Measurements from ENCODE around the gene GABRB1.

The GABRB1 gene

DNA sequence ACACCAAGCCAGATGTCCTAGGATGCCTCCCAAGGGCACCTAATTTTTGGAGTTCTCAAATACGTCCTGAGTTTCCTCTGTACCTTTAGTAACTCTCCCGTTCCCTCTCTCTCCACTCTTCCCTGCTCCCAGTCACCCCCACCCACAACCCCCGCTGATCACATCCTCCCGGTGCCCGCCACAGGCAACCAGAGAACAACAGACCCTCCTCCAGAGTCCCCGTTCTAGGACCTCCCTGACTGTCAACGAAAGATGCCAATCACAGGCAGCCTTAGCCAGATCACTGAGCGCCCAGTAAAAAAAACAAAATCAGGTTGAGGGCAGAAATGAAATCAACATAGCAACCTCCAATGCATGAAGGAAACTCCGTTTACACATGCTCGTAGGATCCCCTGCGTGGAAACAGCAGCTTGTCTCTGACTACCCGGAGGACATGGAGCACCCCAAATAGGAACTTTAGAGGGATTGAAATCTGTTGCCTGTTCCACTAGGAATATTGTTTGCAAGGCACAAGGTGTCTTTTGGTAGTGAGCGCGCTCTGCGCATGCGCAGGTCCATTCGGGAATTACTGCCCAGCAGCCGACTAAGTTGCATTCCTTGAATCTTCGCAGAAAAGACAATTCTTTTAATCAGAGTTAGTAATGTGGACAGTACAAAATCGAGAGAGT lies at the start of gene GABRB1:
Gene GABRB1, plus strand, starts transcription at position 557 of the 668 bp plus-strand sequence.
- no peaks in the 10 kb centered on the region for H3K36me3 ChIP-seq (replicated peaks; ENCODE audit: insufficient read depth, low read length)
- H3K4me1 ChIP-seq (ENCODE audit: low read length), result 0 out of 2 replicates have a peak, but pooled peaks cover 4% of the 10 kb centered on the region
- no peaks in the 10 kb centered on the region for H3K27me3 ChIP-seq (replicated peaks; ENCODE audit: insufficient read depth, low read length)
- no peaks in the 10 kb centered on the region for H3K9me2 ChIP-seq (replicated peaks; ENCODE audit: insufficient read depth, low read length)
- H3K9me3 ChIP-seq (replicated peaks; ENCODE audit: insufficient read depth, low read length), result no peaks in the 10 kb centered on the region
- H3K79me2 ChIP-seq (ENCODE audit: low read length), result no peaks in the 10 kb centered on the region
- TF ChIP-seq EZH2phosphoT487 (IDR thresholded peaks at IDR 0.05; ENCODE audit: low read length) (no peak), EZH2 (optimal IDR thresholded peaks at IDR 0.05; ENCODE audit: low read depth, low read length) (no peak), CTCF (IDR thresholded peaks at IDR 0.05; ENCODE audit: low read length) (no peak)
- peak; percentile 28 for DNase-seq
- H3K27ac ChIP-seq (ENCODE audit: low read length), result no peak within 1 kb of the TSS
- peak within 1 kb of the TSS; percentile 96 for H2AFZ ChIP-seq (ENCODE audit: low read length)
- H3K9ac ChIP-seq (ENCODE audit: low read length), result peak within 1 kb of the TSS; percentile 37; the same call in 1 of the 2 replicates
- peak within 1 kb of the TSS; percentile 85 for H3K4me3 ChIP-seq (ENCODE audit: low read length)
- peak within 1 kb of the TSS; percentile 92 for H3K4me2 ChIP-seq (ENCODE audit: low read depth, low read length)
- no peaks in the 10 kb centered on the region for H4K20me1 ChIP-seq (ENCODE audit: insufficient read depth, low read length)
- no peaks in the 10 kb centered on the region for H3F3A ChIP-seq (ENCODE audit: insufficient read depth, low read length)

DNA sequence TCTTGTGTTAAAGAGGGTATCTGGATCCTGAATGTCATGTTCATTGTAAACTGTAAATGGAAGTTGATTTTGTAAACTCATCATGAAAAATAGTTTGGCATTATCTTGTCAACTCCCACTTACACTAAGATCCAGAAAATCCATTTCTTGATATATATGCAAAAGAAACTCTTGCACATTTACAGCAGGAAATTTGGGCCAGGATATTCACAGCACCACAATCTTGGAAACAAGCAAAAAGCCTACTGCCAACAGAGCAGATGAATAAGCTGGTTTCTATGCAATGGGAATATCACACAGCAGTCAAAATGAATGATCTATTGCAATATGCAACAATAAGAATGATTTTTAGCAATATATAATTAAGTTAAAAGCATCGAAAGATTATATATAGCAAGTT lies 46.6 kb upstream of the GABRB1 start:
- Histone ChIP-seq H3K9ac (ENCODE audit: low read length) (no peak overlapping the region), H3K27ac (ENCODE audit: low read length) (no peak overlapping the region), H3K9me2 (replicated peaks; ENCODE audit: insufficient read depth, low read length) (no peaks in the 10 kb centered on the region), H3K9me3 (replicated peaks; ENCODE audit: insufficient read depth, low read length) (no peaks in the 10 kb centered on the region), H3K4me3 (ENCODE audit: low read length) (no peak overlapping the region), H3K4me1 (ENCODE audit: low read length) (no peaks in the 10 kb centered on the region), H3F3A (ENCODE audit: insufficient read depth, low read length) (no peaks in the 10 kb centered on the region), H3K4me2 (ENCODE audit: low read depth, low read length) (no peak overlapping the region), H3K27me3 (replicated peaks; ENCODE audit: insufficient read depth, low read length) (no peaks in the 10 kb centered on the region), H3K79me2 (ENCODE audit: low read length) (no peaks in the 10 kb centered on the region), H3K36me3 (replicated peaks; ENCODE audit: insufficient read depth, low read length) (no peaks in the 10 kb centered on the region), H4K20me1 (ENCODE audit: insufficient read depth, low read length) (no peaks in the 10 kb centered on the region), H2AFZ (ENCODE audit: low read length) (no peak overlapping the region)
- no peak for DNase-seq
- TF ChIP-seq EZH2 (optimal IDR thresholded peaks at IDR 0.05; ENCODE audit: low read depth, low read length) (no peak), EZH2phosphoT487 (IDR thresholded peaks at IDR 0.05; ENCODE audit: low read length) (no peak), CTCF (IDR thresholded peaks at IDR 0.05; ENCODE audit: low read length) (no peak)

GRCh38 chr4:46986922-46987638 lies 44.3 kb upstream of the GABRB1 start:
- Histone ChIP-seq H3K9ac (ENCODE audit: low read length) (no peak overlapping the region), H2AFZ (ENCODE audit: low read length) (no peak overlapping the region), H3K4me3 (ENCODE audit: low read length) (no peak overlapping the region), H3K27me3 (replicated peaks; ENCODE audit: insufficient read depth, low read length) (no peaks in the 10 kb centered on the region), H3K27ac (ENCODE audit: low read length) (no peak overlapping the region), H4K20me1 (ENCODE audit: insufficient read depth, low read length) (no peaks in the 10 kb centered on the region), H3F3A (ENCODE audit: insufficient read depth, low read length) (no peaks in the 10 kb centered on the region), H3K4me2 (ENCODE audit: low read depth, low read length) (no peak overlapping the region), H3K36me3 (replicated peaks; ENCODE audit: insufficient read depth, low read length) (no peaks in the 10 kb centered on the region), H3K9me2 (replicated peaks; ENCODE audit: insufficient read depth, low read length) (no peaks in the 10 kb centered on the region), H3K79me2 (ENCODE audit: low read length) (no peaks in the 10 kb centered on the region), H3K4me1 (ENCODE audit: low read length) (no peaks in the 10 kb centered on the region), H3K9me3 (replicated peaks; ENCODE audit: insufficient read depth, low read length) (no peaks in the 10 kb centered on the region)
- TF ChIP-seq EZH2phosphoT487 (IDR thresholded peaks at IDR 0.05; ENCODE audit: low read length), result no peak
- no peak for TF ChIP-seq CTCF (IDR thresholded peaks at IDR 0.05; ENCODE audit: low read length)
- no peak for TF ChIP-seq EZH2 (optimal IDR thresholded peaks at IDR 0.05; ENCODE audit: low read depth, low read length)
- DNase-seq, result no peak
